ENCODE data around the gene A2M.

GRCh38 chr12:9079082-9079481 lies 36.6 kb downstream of the A2M start:
- TF ChIP-seq POLR2A (IDR thresholded peaks at IDR 0.05; ENCODE audit: low read depth, low read length) (no peak), POLR2AphosphoS5 (IDR thresholded peaks at IDR 0.05; ENCODE audit: insufficient read depth, low read depth, low read length) (no peak), EZH2 (IDR thresholded peaks at IDR 0.05; ENCODE audit: borderline replicate concordance, low read depth, low read length, severe bottlenecking) (no peak), MAX (IDR thresholded peaks at IDR 0.05; ENCODE audit: insufficient read depth, insufficient read length) (no peak)
- TF ChIP-seq, protein P1, sequence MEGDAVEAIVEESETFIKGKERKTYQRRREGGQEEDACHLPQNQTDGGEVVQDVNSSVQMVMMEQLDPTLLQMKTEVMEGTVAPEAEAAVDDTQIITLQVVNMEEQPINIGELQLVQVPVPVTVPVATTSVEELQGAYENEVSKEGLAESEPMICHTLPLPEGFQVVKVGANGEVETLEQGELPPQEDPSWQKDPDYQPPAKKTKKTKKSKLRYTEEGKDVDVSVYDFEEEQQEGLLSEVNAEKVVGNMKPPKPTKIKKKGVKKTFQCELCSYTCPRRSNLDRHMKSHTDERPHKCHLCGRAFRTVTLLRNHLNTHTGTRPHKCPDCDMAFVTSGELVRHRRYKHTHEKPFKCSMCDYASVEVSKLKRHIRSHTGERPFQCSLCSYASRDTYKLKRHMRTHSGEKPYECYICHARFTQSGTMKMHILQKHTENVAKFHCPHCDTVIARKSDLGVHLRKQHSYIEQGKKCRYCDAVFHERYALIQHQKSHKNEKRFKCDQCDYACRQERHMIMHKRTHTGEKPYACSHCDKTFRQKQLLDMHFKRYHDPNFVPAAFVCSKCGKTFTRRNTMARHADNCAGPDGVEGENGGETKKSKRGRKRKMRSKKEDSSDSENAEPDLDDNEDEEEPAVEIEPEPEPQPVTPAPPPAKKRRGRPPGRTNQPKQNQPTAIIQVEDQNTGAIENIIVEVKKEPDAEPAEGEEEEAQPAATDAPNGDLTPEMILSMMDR (IDR thresholded peaks at IDR 0.05; ENCODE audit: extremely low read depth in 1 of 2, insufficient read depth in 1 of 2, low read depth in 1 of 2, low read length in 2 of 2), result no peak
